Lower leg skin (tissue), 4 donors: ENCODE measurements around the gene STK36. TPM values are rescaled to one million over a fixed set of nuclear protein-coding genes. Genes with fewer than 3 reads are reported as not detected.

Source experiments
- DNase-seq, 2 donors: peaks; one replicate each; pipeline ENCODE4 v3.0.0-alpha.2; 2019; ENCODE audit warnings: low spot score in 2 of 2
- H3K4me3 ChIP-seq: fragments of 200-600 bp; sonication (generic); 2 replicates; pipeline ENCODE4 v1.5.1; 2017; ENCODE audit warnings: mild to moderate bottlenecking, low read depth; ENCODE audit not compliant: poor library complexity, severe bottlenecking
- POLR2A ChIP-seq, 2 donors: fragments of 450-650 bp; IDR thresholded peaks; one replicate each; pipeline ENCODE4 v1.6.1; 2016 to 2017; ENCODE audit warnings: antibody characterized with exemption in 2 of 2, mild to moderate bottlenecking in 1 of 2, moderate library complexity in 1 of 2
- WGBS, 2 donors: methylation state at CpG; one replicate each; pipeline ENCODE4 v1.1.5; 2018; 5-methylcytosine and 5-hydroxymethylcytosine counted together
- intact Hi-C: fragments of 100-400 bp; cut with DNase I; formaldehyde crosslinking; loops from one replicate; pipeline ENCODE4 v1.15.0; 2023; ENCODE audit warnings: low total_unique reads
- total RNA-seq, 4 donors: library from RNA; depleted of rRNA; stranded (reverse); fragments of >200 nt; gene quantifications; one replicate each; pipeline ENCODE4 v1.1.0, GENCODE V29; 2016
- TF ChIP-seq, protein P1 (sequence below), 3 donors: fragments of 450-650 bp; IDR thresholded peaks; one replicate each; pipeline ENCODE4 v1.5.1; 2016; ENCODE audit warnings: antibody characterized with exemption in 3 of 3, mild to moderate bottlenecking in 3 of 3, moderate library complexity in 2 of 3

Gene STK36
- total RNA-seq, 4 donors from 2014 or later, result 7.4 to 21.1 (median 12.3) TPM

DNA sequence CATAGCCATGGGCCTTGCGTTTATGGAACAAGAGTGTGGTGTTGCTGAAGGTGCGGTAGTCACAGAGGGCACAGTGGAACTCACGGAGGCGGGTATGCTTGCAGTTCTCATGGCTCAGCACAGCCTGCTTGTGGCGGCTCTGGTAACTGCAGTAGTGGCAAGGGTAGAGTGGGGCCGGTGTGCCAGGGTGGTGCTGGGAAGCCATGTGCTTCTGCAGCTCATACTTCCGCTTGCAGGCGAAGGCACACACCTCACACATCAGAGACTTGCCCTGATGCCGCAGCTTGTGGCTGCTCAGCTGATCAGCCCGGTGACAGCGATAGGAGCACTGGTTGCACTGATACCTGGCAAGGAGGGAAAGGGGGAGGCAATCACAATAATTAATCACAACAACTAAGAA lies 27.2 kb upstream of the STK36 start:
- 90 to 96% methylated on average over 10 to 11 of the region's 11 CpGs for WGBS, 2 donors
- no peak for DNase-seq
- intact Hi-C loops, result no loop called here
- no peak for TF ChIP-seq POLR2A (IDR thresholded peaks at IDR 0.05)
- TF ChIP-seq, protein P1, sequence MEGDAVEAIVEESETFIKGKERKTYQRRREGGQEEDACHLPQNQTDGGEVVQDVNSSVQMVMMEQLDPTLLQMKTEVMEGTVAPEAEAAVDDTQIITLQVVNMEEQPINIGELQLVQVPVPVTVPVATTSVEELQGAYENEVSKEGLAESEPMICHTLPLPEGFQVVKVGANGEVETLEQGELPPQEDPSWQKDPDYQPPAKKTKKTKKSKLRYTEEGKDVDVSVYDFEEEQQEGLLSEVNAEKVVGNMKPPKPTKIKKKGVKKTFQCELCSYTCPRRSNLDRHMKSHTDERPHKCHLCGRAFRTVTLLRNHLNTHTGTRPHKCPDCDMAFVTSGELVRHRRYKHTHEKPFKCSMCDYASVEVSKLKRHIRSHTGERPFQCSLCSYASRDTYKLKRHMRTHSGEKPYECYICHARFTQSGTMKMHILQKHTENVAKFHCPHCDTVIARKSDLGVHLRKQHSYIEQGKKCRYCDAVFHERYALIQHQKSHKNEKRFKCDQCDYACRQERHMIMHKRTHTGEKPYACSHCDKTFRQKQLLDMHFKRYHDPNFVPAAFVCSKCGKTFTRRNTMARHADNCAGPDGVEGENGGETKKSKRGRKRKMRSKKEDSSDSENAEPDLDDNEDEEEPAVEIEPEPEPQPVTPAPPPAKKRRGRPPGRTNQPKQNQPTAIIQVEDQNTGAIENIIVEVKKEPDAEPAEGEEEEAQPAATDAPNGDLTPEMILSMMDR (IDR thresholded peaks at IDR 0.05), result no peak
- H3K4me3 ChIP-seq, result no peak overlapping the region

DNA sequence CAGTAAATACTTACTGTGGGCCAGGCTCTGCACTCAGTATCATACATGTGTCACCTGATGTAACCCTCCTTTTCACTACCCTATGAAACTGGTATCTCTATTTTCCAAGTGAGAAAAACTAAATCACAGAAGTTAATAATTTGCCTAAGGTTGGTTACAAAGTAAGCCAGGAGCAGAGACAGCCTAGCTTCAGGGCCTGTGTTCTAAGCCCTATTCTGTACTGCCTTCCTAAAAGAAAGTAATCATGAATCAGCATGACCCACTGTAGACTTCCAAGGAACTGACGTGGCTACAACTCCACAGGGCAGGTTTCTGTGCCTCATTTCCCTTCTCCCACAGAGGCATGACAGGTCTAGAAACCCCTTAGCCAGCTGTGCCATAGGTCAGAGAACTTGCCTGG lies 26.8 kb upstream of the STK36 start:
- no peak for DNase-seq
- TF ChIP-seq, protein P1 (IDR thresholded peaks at IDR 0.05), result no peak
- TF ChIP-seq POLR2A (IDR thresholded peaks at IDR 0.05), result no peak
- H3K4me3 ChIP-seq, result no peak overlapping the region
- intact Hi-C loops, result no loop called here
- 89 to 94% methylated on average over 1 of the region's 1 CpG for WGBS, 2 donors

DNA sequence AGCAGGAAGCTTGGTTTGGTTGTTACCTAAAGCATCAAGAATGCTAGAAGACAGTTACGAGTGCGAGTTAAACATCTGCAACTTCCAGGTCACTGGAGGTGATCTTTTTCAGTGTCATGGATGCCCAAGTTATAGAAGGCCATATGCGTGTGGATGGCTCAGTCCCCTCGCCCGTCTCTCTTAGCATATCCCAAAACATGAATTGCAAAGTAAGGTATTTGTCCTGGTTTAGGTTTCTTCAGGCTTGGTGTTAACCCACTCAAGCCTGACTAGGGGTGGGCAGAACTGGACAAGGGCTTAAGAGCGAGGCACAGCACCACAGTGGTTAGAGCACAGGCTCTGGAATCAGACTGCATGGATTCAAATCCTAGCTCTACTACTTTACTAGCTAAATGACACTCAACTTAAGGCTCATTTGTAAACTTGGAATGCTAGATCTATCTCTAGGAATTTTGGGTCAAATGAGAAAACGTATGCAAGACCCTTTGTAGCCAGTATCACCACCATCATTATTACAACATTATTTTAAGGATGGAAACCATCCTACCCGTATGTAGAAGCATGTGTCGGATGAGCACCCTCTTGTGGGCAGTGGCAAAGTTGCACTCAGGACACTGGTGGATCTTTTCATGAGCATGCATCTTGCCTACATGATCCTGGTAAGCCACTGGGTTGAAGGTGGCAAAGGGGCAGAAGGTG lies 23.6 kb upstream of the STK36 start:
- 66 to 73% methylated on average over 9 of the region's 9 CpGs for WGBS, 2 donors
- DNase-seq, result no peak
- intact Hi-C loops, result no loop called here
- TF ChIP-seq POLR2A (IDR thresholded peaks at IDR 0.05), result no peak
- TF ChIP-seq, protein P1 (IDR thresholded peaks at IDR 0.05), result peak in 1 of 3 donors; percentile 73
- H3K4me3 ChIP-seq, result no peak overlapping the region

DNA sequence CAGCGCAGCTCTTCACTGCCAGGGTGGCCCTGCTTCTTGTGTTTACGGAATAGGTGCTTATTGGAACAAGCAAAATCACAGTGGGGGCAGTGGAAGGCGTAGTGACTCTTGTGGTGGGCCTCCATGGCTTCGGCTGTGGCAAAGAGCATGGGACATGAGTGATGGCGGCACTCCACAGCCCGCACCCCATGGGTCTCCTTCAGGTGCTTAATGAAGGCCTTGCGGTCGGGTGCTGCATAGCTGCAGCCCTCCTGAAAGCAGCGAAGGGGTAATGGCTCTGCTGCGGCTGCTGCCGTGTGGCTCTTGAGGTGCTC lies 23.1 kb upstream of the STK36 start:
- 85 to 92% methylated on average over 11 of the region's 11 CpGs for WGBS, 2 donors
- TF ChIP-seq, protein P1 (IDR thresholded peaks at IDR 0.05), result no peak
- TF ChIP-seq POLR2A (IDR thresholded peaks at IDR 0.05), result no peak
- intact Hi-C loops, result no loop called here
- H3K4me3 ChIP-seq, result no peak overlapping the region
- no peak for DNase-seq

DNA sequence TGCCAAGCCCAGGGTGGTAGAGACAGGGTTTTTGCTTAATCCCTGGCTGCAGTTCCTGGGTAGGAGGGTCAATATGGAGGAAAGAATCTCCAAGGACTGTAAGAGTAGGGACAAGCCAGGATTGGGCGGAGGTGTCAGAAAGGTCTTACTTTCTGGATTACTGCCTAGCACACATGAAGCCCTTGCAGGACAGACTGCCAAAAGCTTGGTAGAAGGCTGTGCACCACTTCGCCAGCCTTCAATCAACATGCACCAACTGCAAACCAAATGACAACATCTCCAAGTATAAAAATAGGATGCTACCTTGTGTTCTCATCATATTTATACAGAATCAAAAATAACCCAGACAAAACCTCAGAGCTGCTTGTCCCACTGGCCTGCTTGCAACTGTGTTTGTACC lies 16.1 kb upstream of the STK36 start:
- 72 to 85% methylated on average over 2 of the region's 2 CpGs for WGBS, 2 donors
- no peak for TF ChIP-seq POLR2A (IDR thresholded peaks at IDR 0.05)
- TF ChIP-seq, protein P1 (IDR thresholded peaks at IDR 0.05), result no peak
- intact Hi-C loops, result no loop called here
- no peak for DNase-seq
- H3K4me3 ChIP-seq, result no peak overlapping the region

DNA sequence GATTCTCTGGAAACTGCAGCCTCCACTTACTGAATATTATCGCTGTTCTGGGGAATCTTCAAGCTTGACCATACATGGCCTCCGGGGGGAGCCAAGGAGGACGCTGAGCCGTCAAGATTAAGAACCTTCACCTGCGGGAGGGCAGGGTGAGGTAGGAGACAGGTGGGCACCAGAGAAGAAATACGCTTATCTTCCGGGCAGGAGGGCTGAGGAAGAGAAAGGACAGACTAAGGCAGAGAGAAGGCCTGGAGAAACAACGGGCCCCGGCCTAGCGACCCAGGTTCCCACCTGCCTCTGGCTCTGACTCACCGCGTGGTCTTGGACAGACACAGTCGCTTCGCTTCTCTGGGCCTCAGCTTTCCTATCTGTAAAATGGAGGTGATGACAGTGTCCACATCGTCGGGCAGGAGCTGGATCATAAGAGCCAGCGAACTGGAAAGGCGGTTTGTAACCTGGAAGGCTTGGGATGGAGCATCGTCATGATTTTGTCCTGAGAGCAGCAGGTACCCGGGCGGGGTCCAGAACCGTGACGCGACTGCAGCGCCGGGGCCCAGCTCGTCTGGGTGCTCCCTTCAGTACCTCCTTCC lies 13.1 kb upstream of the STK36 start:
- WGBS, 2 donors, result 2% methylated on average over 26 to 27 of the region's 27 CpGs
- intact Hi-C loops, result no loop called here
- DNase-seq, result no peak
- TF ChIP-seq, protein P1 (IDR thresholded peaks at IDR 0.05), result no peak
- no peak for TF ChIP-seq POLR2A (IDR thresholded peaks at IDR 0.05)
- peak overlapping the region; percentile 58 for H3K4me3 ChIP-seq
